Sigmoid colon (tissue), 7 donors: ENCODE results near the gene GUF1. TPM values are rescaled to one million over a fixed set of nuclear protein-coding genes. Genes with fewer than 3 reads are reported as not detected.
"Not testable (repeated sequence)": the region's sequence is repeated elsewhere in the genome, so short reads cannot be mapped to it uniquely, and the experiment has no call there.

Source experiments
- DNase-seq: peaks from one replicate; pipeline ENCODE4 v3.0.0-alpha.2; 2019
- H3K27ac ChIP-seq, 4 donors: fragments of 200-600 bp; sonication (generic); one replicate each; pipeline ENCODE4 v1.5.1; 2016 to 2019; ENCODE audit warnings: mild to moderate bottlenecking in 1 of 4
- H3K27me3 ChIP-seq, 3 donors: fragments of 200-600 bp; sonication (generic); one replicate each; pipeline ENCODE4 v1.5.1; 2019; ENCODE audit warnings: mild to moderate bottlenecking in 1 of 3
- H3K36me3 ChIP-seq, 4 donors: fragments of 200-600 bp; sonication (generic); one replicate each; pipeline ENCODE4 v1.5.1; 2016 to 2019
- H3K4me1 ChIP-seq, 4 donors: fragments of 200-600 bp; sonication (generic); one replicate each; pipeline ENCODE4 v1.5.1; 2017 to 2019
- H3K4me3 ChIP-seq, 4 donors: fragments of 200-600 bp; sonication (generic); one replicate each; pipeline ENCODE4 v1.5.1; 2017 to 2019; ENCODE audit warnings: mild to moderate bottlenecking in 2 of 4, moderate library complexity in 1 of 4
- H3K9me3 ChIP-seq, 4 donors: fragments of 200-600 bp in 3 of 4; sonication (generic) in 3 of 4; one replicate each; pipeline versions ENCODE4 v1.5.1 to v1.6.1; 2013 to 2019
- CTCF ChIP-seq, 4 experiments: fragments of 450-650 bp in 3 of 4; fragments of 200-600 bp in 1 of 4; IDR thresholded peaks; one replicate each; pipeline ENCODE4 v1.5.1; 2016 to 2019; ENCODE audit warnings: antibody characterized with exemption in 4 of 4, mild to moderate bottlenecking in 3 of 4, moderate library complexity in 2 of 4
- EP300 ChIP-seq, 4 donors: sonication (generic); formaldehyde crosslinking; IDR thresholded peaks; one replicate each; pipeline ENCODE4 v1.6.1; 2017; ENCODE audit warnings: antibody characterized with exemption in 4 of 4
- POLR2A ChIP-seq, 2 donors: fragments of 450-650 bp; IDR thresholded peaks; one replicate each; pipeline ENCODE4 v1.6.1; 2016; ENCODE audit warnings: antibody characterized with exemption in 2 of 2, mild to moderate bottlenecking in 2 of 2, moderate library complexity in 2 of 2
- POLR2AphosphoS5 ChIP-seq, 4 donors: sonication (generic); formaldehyde crosslinking; IDR thresholded peaks; one replicate each; pipeline ENCODE4 v1.6.1; 2017; ENCODE audit warnings: antibody characterized with exemption in 4 of 4
- WGBS, 2 donors: extraction: QIAGEN DNeasy Blood & Tissue Kit; methylation state at CpG; one replicate each; pipeline ENCODE4 v1.1.7; 2013; 5-methylcytosine and 5-hydroxymethylcytosine counted together
- intact Hi-C: fragments of 100-400 bp; cut with DNase I; formaldehyde crosslinking; loops from one replicate; pipeline ENCODE4 v1.15.1; 2023
- polyA plus RNA-seq, 3 donors: library from polyadenylated mRNA; stranded (reverse); fragments of 200-250 nt; gene quantifications; one replicate each; pipeline ENCODE4 v1.2.3, GENCODE V29; 2013
- total RNA-seq, 4 donors: library from RNA; depleted of rRNA; stranded (reverse); fragments of >200 nt; gene quantifications; one replicate each; pipeline ENCODE4 v1.1.0, GENCODE V29; 2016
- donor health status: healthy with polysubstance abuse.
- donor health status: Bipolar disorder and iron deficiency.
- donor health status: healthy.

The GUF1 gene
- total and polyA plus RNA-seq, 7 donors: 10.9 to 18.0 (median 14.2) TPM

GRCh38 chr4:44725726-44726037, 47.5 kb downstream of the GUF1 start:
- no peak for TF ChIP-seq POLR2AphosphoS5 (IDR thresholded peaks at IDR 0.05)
- TF ChIP-seq CTCF (IDR thresholded peaks at IDR 0.05): no peak
- TF ChIP-seq POLR2A (IDR thresholded peaks at IDR 0.05): no peak
- no peak for TF ChIP-seq EP300 (IDR thresholded peaks at IDR 0.05)
- Histone ChIP-seq H3K4me3 (peak overlapping the region; percentile 59 to 90 (median 77)), H3K36me3 (no peaks in the 10 kb centered on the region), H3K27me3 (no peaks in the 10 kb centered on the region), H3K9me3 (no peaks in the 10 kb centered on the region), H3K27ac (peak overlapping the region; percentile 84 to 90 (median 87)), H3K4me1 (peaks cover 0 to 26% (median 15%) of the 10 kb centered on the region in 4 donors)
- no peak for DNase-seq
- WGBS, 2 donors: 1 to 3% methylated on average over 9 of the region's 9 CpGs
- intact Hi-C loops: loop anchor here (5.0 kb wide), 1 partner anchor 48 kb away; the partner anchor contains the start of gene GUF1

GRCh38 chr4:44726038-44726871, 48.0 kb downstream of the GUF1 start, which contains the start of gene GNPDA2:
Gene GNPDA2, minus strand, starts transcription at chr4:44726556. Its CDS starts 4,349 bp downstream, at chr4:44722207.
- H3K27ac ChIP-seq: peak within 1 kb of the TSS; percentile 84 to 90 (median 87)
- H3K36me3 ChIP-seq: no peaks in the 10 kb centered on the region
- H3K4me1 ChIP-seq: peaks cover 0 to 23% (median 15%) of the 10 kb centered on the region in 4 donors
- DNase-seq: peak; percentile 95
- TF ChIP-seq EP300 (IDR thresholded peaks at IDR 0.05) (no peak), POLR2A (IDR thresholded peaks at IDR 0.05) (peak; percentile 18 to 27), POLR2AphosphoS5 (IDR thresholded peaks at IDR 0.05) (peak; percentile 33 to 85 (median 70))
- H3K27me3 ChIP-seq: no peaks in the 10 kb centered on the region
- H3K9me3 ChIP-seq: no peaks in the 10 kb centered on the region
- intact Hi-C loops: loop anchor here (5.0 kb wide), 1 partner anchor 49 kb away; the partner anchor contains the start of gene GUF1
- WGBS, 2 donors: 0 to 1% methylated on average over 65 of the region's 65 CpGs
- peak within 1 kb of the TSS; percentile 59 to 90 (median 77) for H3K4me3 ChIP-seq

- 23 to 84% methylated on average over 6 of the region's 6 CpGs for WGBS, 2 donors
- peaks cover 0 to 23% (median 15%) of the 10 kb centered on the region in 4 donors for H3K4me1 ChIP-seq
- TF ChIP-seq POLR2AphosphoS5 (IDR thresholded peaks at IDR 0.05) (no peak), EP300 (IDR thresholded peaks at IDR 0.05) (no peak), POLR2A (IDR thresholded peaks at IDR 0.05) (no peak)
- no peaks in the 10 kb centered on the region for H3K36me3 ChIP-seq
- no peak for DNase-seq
- H3K4me3 ChIP-seq: no peak overlapping the region
- intact Hi-C loops: loop anchor here (5.0 kb wide), 1 partner anchor 50 kb away; the partner anchor contains the start of gene GUF1
- H3K9me3 ChIP-seq: no peaks in the 10 kb centered on the region
- H3K27ac ChIP-seq: no peak overlapping the region
- H3K27me3 ChIP-seq: no peaks in the 10 kb centered on the region
Measured at GRCh38 chr4:44727471-44727870, 49.3 kb downstream of the GUF1 start.

DNA sequence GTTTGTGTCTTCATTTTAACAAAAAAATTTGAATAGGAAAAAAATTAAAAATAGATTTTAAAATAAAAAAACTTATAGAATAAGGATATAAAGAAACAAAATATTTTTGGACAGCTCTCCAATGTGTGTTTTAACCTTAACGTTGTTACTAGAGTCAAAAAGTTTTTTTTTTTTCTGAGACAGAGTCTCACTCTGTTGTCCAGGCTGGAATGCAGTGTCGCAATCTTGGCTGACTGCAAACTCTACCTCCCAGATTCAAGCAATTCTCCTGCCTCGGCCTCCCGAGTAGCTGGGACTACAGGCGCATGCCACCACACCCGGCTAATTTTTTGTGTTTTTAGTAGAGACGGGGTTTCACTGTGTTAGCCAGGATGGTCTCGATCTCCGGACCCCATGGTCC, 50.5 kb downstream of the GUF1 start:
- H3K27ac ChIP-seq, H3K9me3 ChIP-seq, H3K36me3 ChIP-seq, H3K27me3 ChIP-seq, H3K4me3 ChIP-seq, DNase-seq: not testable (repeated sequence)
- H3K4me1 ChIP-seq: peaks cover 0 to 21% (median 15%) of the 10 kb centered on the region in 4 donors
- intact Hi-C loops: loop anchor here (5.0 kb wide), 1 partner anchor 51 kb away; the partner anchor contains the start of gene GUF1
- whole genome bisulfite sequencing, 2 donors: 93 to 95% methylated on average over 9 of the region's 9 CpGs

GRCh38 chr4:44736900-44737299, 58.7 kb downstream of the GUF1 start:
- Histone ChIP-seq H3K27ac (no peak overlapping the region), H3K9me3 (no peaks in the 10 kb centered on the region), H3K27me3 (no peaks in the 10 kb centered on the region), H3K4me1 (no peaks in the 10 kb centered on the region), H3K36me3 (no peaks in the 10 kb centered on the region), H3K4me3 (no peak overlapping the region)
- DNase-seq: no peak
- TF ChIP-seq CTCF (IDR thresholded peaks at IDR 0.05) (no peak), POLR2A (IDR thresholded peaks at IDR 0.05) (no peak), POLR2AphosphoS5 (IDR thresholded peaks at IDR 0.05) (no peak), EP300 (IDR thresholded peaks at IDR 0.05) (no peak)
- 92 to 94% methylated on average over 2 of the region's 2 CpGs for WGBS, 2 donors
- intact Hi-C loops: no loop called here

DNA sequence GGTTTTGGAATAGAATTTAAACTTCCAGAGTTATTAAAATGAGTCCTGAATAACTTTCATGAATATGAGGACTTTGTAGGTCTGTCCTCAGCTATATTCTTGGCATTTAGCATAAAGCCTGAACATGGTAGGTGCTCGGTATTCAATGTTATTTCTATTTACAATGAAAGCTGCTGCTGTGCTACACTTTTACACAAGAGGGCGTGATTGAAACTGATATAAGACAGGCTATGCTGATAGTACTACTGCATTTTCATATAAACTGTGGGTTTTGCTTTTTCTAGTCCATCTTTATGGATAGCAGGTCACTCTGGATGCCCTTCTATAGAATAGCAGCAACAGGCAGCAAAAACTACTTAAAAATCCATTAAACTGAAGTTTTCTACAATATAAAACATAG, 60.4 kb downstream of the GUF1 start:
- H3K4me3 ChIP-seq: no peak overlapping the region
- no peak for DNase-seq
- 45 to 59% methylated on average over 2 of the region's 2 CpGs for WGBS, 2 donors
- no peaks in the 10 kb centered on the region for H3K27me3 ChIP-seq
- no peaks in the 10 kb centered on the region for H3K36me3 ChIP-seq
- no peak for TF ChIP-seq EP300 (IDR thresholded peaks at IDR 0.05)
- TF ChIP-seq POLR2AphosphoS5 (IDR thresholded peaks at IDR 0.05): no peak
- no peak for TF ChIP-seq CTCF (IDR thresholded peaks at IDR 0.05)
- no peak for TF ChIP-seq POLR2A (IDR thresholded peaks at IDR 0.05)
- H3K9me3 ChIP-seq: no peaks in the 10 kb centered on the region
- intact Hi-C loops: no loop called here
- no peaks in the 10 kb centered on the region for H3K4me1 ChIP-seq
- no peak overlapping the region for H3K27ac ChIP-seq
